Neural cell (in vitro differentiated cells): ENCODE results near the gene GABBR2.

Experiments
- EZH2 ChIP-seq: fragments of 200-600, 300-800 bp; shearing (Covaris generic), sonication (generic); IDR thresholded peaks from 2 replicates; pipeline ENCODE4 v1.6.1; 2014; ENCODE audit warnings: antibody characterized with exemption, low read length, borderline replicate concordance, mild to moderate bottlenecking; ENCODE audit not compliant: insufficient read depth, poor library complexity, severe bottlenecking
- MXI1 ChIP-seq: fragments of 450-650 bp; conservative IDR thresholded peaks from 2 replicates; pipeline ENCODE4 v1.6.1; 2014; ENCODE audit warnings: antibody characterized with exemption, mild to moderate bottlenecking; ENCODE audit not compliant: poor library complexity, severe bottlenecking
- POLR2AphosphoS5 ChIP-seq: IDR thresholded peaks from 2 replicates; pipeline ENCODE4 v1.6.1; 2012
- TF ChIP-seq, protein P1 (sequence below): fragments of 450-650 bp; IDR thresholded peaks from 2 replicates; pipeline ENCODE4 v1.5.1; 2014; ENCODE audit warnings: antibody characterized with exemption, mild to moderate bottlenecking, moderate library complexity; ENCODE audit not compliant: poor library complexity, severe bottlenecking
- TF ChIP-seq, protein P2 (sequence below): IDR thresholded peaks from 2 replicates; pipeline ENCODE4 v1.6.1; 2012; ENCODE audit warnings: borderline replicate concordance

DNA sequence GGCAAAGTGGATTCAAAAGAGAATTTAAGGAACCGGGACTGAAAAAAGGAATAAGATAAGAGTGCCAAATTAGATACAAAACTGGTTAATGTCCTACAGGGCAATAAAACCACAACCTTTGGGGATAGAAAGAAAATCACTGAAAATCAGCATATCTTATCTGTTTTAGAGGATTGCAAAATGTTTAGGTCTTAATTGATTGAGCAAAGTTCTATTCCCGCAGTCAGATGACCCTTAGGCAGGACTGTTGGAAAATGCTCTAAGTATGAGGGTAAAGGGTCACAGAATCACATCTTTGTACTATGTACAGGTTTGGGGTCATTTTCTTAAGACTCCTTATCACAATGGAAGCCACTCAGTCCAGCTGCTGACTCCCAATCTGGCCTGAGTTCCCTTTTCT, 129.0 kb downstream of the GABBR2 start:
- TF ChIP-seq, protein P1, sequence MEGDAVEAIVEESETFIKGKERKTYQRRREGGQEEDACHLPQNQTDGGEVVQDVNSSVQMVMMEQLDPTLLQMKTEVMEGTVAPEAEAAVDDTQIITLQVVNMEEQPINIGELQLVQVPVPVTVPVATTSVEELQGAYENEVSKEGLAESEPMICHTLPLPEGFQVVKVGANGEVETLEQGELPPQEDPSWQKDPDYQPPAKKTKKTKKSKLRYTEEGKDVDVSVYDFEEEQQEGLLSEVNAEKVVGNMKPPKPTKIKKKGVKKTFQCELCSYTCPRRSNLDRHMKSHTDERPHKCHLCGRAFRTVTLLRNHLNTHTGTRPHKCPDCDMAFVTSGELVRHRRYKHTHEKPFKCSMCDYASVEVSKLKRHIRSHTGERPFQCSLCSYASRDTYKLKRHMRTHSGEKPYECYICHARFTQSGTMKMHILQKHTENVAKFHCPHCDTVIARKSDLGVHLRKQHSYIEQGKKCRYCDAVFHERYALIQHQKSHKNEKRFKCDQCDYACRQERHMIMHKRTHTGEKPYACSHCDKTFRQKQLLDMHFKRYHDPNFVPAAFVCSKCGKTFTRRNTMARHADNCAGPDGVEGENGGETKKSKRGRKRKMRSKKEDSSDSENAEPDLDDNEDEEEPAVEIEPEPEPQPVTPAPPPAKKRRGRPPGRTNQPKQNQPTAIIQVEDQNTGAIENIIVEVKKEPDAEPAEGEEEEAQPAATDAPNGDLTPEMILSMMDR: no peak
- TF ChIP-seq POLR2AphosphoS5 (no peak), EZH2 (no peak), MXI1 (no peak)
- TF ChIP-seq, protein P2, sequence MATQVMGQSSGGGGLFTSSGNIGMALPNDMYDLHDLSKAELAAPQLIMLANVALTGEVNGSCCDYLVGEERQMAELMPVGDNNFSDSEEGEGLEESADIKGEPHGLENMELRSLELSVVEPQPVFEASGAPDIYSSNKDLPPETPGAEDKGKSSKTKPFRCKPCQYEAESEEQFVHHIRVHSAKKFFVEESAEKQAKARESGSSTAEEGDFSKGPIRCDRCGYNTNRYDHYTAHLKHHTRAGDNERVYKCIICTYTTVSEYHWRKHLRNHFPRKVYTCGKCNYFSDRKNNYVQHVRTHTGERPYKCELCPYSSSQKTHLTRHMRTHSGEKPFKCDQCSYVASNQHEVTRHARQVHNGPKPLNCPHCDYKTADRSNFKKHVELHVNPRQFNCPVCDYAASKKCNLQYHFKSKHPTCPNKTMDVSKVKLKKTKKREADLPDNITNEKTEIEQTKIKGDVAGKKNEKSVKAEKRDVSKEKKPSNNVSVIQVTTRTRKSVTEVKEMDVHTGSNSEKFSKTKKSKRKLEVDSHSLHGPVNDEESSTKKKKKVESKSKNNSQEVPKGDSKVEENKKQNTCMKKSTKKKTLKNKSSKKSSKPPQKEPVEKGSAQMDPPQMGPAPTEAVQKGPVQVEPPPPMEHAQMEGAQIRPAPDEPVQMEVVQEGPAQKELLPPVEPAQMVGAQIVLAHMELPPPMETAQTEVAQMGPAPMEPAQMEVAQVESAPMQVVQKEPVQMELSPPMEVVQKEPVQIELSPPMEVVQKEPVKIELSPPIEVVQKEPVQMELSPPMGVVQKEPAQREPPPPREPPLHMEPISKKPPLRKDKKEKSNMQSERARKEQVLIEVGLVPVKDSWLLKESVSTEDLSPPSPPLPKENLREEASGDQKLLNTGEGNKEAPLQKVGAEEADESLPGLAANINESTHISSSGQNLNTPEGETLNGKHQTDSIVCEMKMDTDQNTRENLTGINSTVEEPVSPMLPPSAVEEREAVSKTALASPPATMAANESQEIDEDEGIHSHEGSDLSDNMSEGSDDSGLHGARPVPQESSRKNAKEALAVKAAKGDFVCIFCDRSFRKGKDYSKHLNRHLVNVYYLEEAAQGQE: no peak
